ENCODE measurements around the gene IGSF10.
A peak's percentile ranks its signal among the peaks of the same experiment; 100 is the strongest.

DNA sequence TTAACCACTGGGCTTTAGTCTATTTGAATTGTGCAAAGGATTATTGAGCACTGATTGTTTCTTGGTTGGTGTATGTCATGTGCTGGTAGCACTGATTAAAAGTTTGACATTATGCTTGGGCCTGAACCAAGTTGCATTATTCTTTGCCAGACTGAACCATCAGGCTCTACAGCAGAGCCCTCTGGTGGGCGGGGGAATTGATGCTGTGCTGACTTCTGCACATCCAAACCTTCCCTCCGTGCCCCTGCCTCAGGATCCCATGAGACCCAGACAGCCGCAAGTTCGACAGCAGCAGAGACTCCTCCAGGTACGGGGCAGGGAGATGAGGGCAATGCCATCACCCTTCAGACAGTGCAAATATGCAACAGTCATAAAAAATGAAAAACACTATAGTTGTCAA, 47.9 kb downstream of the IGSF10 start:
- TF ChIP-seq CTCF (IDR thresholded peaks at IDR 0.05; ENCODE audit: low read depth, low read length), result peak; percentile 40
- no peak for TF ChIP-seq EZH2phosphoT487 (IDR thresholded peaks at IDR 0.05; ENCODE audit: low read depth)
